HepG2 (cell line): ENCODE results near the gene ZNF562.
A peak's percentile ranks its signal among the peaks of the same experiment; 100 is the strongest.

Experiments
- ESRRA ChIP-seq: sonication (generic); formaldehyde crosslinking; IDR thresholded peaks from 2 replicates; pipeline ENCODE4 v1.5.1; 2020; ENCODE audit warnings: mild to moderate bottlenecking, low read depth, missing genetic modification reagents
- GABPA ChIP-seq, 2 experiments: IDR thresholded peaks; 2 replicates each; pipeline ENCODE4 v1.6.1; 2011 to 2016; ENCODE audit warnings: low read depth in 2 of 2, low read length in 1 of 2, missing biosample characterization in 1 of 2, missing genetic modification characterization in 1 of 2
- HIVEP1 ChIP-seq: sonication (generic); formaldehyde crosslinking; IDR thresholded peaks from 2 replicates; pipeline ENCODE4 v1.4.0; 2020; ENCODE audit warnings: mild to moderate bottlenecking, missing genetic modification reagents
- HNRNPLL ChIP-seq: fragments of 200-400 bp; formaldehyde crosslinking; IDR thresholded peaks from 2 replicates; pipeline ENCODE4 v1.6.1; 2017; ENCODE audit warnings: mild to moderate bottlenecking, low read depth, low read length; ENCODE audit not compliant: poor library complexity, severe bottlenecking
- ZNF562 ChIP-seq: sonication (generic); formaldehyde crosslinking; IDR thresholded peaks from 2 replicates; pipeline ENCODE4 v1.8.0; 2022; ENCODE audit warnings: missing genetic modification reagents, borderline replicate concordance
- ZNF570 ChIP-seq: sonication (generic); formaldehyde crosslinking; IDR thresholded peaks from 2 replicates; pipeline ENCODE4 v1.4.0; 2020; ENCODE audit warnings: mild to moderate bottlenecking, missing genetic modification reagents, borderline replicate concordance

GRCh38 chr19:9674663-9675357 is at the start of gene ZNF562:
- TF ChIP-seq GABPA (IDR thresholded peaks at IDR 0.05; ENCODE audit: low read depth, low read length) (peak; percentile 72), GABPA (CRISPR knock-in tag; IDR thresholded peaks at IDR 0.05; ENCODE audit: low read depth) (peak; percentile 95), HNRNPLL (peak; percentile 34), ZNF570 (CRISPR knock-in tag) (no peak), HIVEP1 (no peak; the same call in 1 of the 2 replicates), ESRRA (CRISPR knock-in tag) (no peak), ZNF562 (CRISPR knock-in tag) (no peak)
